Medulla oblongata (tissue), 1 donor: ENCODE data around the gene TARP.
"Not testable (repeated sequence)": the region's sequence is repeated elsewhere in the genome, so short reads cannot be mapped to it uniquely, and the experiment has no call there.

Source experiments
- DNase-seq: peaks from one replicate; pipeline ENCODE4 v3.0.0-alpha.2; 2015; ENCODE audit errors: extremely low spot score

The TARP gene

GRCh38 chr7:38299275-38299931, 26.0 kb upstream of the TARP start:
- DNase-seq, result no peak

DNA sequence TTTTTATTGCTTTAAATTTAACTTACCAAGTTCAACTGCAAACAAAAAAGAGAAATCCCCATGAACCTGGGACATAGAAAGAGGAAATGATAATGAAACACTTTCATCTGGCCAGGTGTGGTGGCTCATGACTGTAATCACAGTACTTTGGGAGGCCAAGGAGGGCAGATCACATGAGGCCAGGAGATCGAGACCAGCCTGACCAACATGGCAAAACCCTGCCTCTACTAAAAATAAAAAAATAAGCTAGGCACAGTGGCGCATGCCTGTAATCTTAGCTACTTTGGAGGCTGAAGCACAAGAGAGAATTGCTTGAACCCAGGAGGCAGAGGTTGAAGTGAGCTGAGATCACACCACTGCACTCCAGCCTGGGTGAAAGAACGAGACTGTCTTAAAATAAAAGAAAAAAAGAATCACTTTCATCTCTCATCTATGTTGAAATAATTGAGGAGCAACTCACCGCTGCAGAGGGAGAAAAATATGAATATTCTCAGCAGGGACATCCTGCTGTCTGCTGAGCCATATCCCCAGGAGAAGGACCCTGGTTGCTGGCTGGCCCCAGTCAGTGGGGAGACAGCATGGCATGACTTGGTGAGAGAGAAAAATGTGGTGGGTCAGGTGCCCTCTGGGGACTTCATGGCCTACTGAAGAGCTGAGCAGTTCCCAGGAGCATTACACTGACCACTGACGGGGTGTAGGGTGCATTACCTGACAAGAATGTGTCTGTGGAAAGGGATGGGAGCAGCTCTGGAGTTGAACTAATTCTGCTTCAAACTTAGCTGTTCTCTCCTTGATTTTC, 22.8 kb upstream of the TARP start:
- DNase-seq, result no peak

DNA sequence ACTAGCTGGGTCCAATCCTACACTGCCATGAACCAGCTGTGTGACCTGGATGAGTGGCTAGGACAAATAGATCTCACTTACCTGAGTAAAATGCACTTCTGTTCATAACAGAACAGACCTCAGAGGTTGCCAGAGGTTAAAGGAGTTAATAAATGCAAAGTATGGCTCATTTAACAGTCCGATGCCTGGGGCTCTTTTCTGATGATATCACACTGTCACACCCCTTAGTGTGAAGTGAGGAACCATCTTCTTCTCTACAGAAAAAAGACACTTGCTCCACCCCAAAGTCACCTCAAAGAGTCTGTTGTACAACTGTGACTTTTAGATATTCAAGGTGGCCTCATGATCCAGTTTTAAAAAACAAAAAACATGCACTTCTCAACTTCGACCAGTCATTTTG, 21.5 kb upstream of the TARP start:
- no peak for DNase-seq

DNA sequence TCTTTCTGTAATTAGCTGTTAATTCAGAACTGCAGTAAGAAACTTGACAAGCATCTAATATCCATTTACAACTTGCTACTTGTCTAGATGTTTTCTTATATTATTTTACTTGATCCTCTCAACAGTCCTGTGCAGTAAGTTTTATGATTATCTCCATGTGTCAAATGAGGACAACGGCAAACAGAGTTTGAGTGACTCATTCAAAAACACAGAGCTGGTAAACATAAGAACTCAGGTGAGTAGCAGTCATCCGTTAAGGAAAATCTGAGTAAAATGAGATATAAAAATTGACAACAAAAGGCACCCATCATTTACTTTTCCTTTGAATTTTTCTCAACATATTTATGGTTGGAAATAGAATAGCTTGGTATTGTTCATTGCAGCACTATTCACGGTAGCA, 19.0 kb upstream of the TARP start:
- DNase-seq, result no peak

GRCh38 chr7:38291650-38292049, 18.2 kb upstream of the TARP start:
- no peak for DNase-seq

DNA sequence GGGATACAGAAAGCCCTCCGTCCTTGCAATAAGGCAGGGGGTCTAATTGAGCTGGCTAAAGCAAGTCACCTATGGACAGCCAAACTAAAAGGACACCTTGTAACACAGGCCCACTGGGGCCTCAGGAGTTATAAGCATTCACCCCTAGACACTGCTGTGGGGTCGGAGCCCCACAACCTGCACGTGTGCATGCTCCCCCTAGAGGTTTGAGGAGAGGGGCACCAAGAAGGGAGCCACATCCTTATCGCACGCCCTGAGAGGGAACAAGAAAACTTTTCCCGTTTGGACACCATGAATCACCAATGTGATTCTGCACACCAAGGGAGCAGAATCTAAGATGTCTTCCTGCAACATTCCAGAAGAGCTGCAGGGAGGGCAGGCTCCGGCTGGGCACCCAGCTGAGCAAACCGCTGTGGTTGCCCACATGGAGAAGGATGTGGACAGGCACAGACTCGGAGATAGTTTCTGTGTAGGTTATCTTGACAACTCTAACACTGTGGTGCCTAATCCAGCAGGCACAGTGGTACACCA, 17.7 kb upstream of the TARP start:
- no peak for DNase-seq

DNA sequence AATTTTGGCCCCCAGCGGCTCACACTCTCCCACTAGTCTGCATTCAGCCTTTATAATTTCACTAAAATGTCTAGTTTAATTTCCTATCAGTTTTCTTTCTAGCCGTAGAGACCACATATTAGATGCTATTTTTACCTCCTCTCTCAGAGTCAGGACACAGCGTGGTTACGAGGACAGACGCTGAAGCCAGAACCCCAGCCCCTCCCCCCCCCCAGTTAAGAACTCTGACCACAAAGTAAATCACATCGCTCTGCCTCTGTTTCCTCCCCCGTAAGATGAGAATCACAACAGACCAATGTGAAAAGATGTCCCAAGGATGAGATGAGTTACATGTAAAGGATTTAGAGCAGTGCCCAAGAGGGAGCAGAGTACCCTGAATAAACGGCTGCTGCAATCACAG, 11.1 kb upstream of the TARP start:
- no peak for DNase-seq

- no peak for DNase-seq
Observed at GRCh38 chr7:38283809-38284208, 10.4 kb upstream of the TARP start.

DNA sequence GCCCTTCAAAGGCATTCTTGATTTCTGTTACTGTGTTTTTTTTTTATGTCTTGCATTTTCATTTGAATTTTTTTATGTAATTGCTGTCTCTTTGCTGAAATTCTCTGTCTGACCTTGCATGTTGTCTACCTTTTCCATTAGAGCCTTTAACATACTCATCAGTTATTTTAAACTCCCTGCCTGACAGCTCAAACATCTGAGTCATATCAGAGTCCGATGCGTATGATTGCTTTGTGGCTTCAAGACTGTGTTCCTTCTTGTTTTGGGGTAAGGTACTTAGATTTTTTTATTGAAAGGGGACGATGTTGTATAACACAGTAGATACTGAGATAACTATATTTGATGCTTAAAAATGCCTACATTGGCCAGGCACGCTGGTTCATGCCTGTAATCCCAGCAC, 9.7 kb upstream of the TARP start:
- no peak for DNase-seq

DNA sequence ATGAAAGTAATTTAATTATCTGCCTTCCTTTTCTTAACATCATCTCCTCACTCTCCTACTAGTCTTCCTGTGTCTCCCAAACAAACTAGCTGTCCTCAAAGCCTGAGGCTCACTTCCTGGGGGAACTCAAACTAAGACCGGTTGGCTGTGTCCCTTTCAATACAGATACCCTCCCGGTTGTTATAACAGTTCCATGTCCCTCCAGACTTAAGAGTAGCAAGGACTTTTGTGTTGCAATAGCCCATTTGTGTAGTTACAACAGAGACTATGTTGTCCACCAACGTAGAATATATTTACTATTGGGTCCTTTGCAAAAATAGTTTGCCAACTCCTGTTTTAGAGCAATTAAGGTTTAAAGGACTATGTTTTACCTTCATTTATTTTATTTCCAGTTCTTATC, 8.6 kb upstream of the TARP start:
- DNase-seq, result no peak

GRCh38 chr7:38281266-38281665, 7.8 kb upstream of the TARP start:
- DNase-seq, result no peak

- DNase-seq, result no peak
Observed at GRCh38 chr7:38280707-38281106, 7.3 kb upstream of the TARP start.

GRCh38 chr7:38280000-38280399, 6.6 kb upstream of the TARP start:
- DNase-seq, result no peak

GRCh38 chr7:38276096-38276877, 2.9 kb upstream of the TARP start:
- DNase-seq, result no peak

DNA sequence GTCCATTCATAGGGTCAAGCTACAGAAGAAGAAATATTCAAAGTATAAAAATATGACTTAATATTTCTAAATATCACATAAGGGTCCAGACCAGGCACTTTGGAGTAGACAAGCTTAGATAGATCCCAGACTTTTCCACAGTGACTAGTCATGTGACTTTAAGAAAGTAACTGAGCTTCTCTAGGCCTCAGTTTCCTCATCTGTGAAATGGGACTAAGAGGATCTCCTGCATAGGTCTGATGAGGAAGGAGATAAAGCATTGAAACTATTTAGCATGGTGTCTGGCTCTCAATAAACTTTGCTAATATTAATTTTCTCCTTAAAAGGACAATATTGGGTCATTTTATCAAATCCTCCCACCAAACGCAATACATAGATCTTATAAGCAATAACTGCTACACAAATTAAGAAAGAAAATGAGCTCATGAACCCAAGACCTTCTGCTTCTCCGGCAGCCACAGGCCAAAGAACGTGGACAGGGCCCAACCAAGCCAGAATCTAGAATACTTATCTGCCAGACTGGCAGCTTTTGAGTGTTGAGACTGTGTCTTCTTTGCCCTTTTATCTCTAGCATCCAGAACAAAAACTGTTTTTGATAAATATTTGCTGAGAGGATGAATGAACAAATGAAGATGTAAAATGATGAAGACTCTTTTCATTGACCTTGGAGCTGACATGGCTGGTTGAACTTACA, 1.6 kb upstream of the TARP start:
- no peak for DNase-seq

GRCh38 chr7:38274486-38274885, 1.1 kb upstream of the TARP start:
- DNase-seq, result no peak

DNA sequence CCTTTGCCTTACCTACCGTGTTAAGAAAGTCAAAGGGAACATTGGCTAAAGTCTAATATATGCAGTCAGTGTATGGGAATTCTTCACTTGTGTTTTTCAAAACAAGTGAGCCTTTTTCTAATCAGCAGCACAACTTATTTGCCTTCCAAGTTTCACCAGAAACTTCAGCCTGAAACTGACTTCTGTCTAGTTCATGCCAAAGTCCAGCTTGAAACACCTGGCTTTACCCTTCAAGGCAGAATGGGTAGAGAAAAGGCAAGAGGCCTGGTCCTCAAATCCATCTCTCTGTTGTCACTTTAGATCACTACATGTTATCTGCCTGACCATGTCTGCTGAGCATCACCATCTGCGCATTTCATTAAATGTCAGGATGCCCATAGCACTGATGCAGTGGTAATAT, 3.0 kb downstream of the TARP start:
- not testable (repeated sequence) for DNase-seq

DNA sequence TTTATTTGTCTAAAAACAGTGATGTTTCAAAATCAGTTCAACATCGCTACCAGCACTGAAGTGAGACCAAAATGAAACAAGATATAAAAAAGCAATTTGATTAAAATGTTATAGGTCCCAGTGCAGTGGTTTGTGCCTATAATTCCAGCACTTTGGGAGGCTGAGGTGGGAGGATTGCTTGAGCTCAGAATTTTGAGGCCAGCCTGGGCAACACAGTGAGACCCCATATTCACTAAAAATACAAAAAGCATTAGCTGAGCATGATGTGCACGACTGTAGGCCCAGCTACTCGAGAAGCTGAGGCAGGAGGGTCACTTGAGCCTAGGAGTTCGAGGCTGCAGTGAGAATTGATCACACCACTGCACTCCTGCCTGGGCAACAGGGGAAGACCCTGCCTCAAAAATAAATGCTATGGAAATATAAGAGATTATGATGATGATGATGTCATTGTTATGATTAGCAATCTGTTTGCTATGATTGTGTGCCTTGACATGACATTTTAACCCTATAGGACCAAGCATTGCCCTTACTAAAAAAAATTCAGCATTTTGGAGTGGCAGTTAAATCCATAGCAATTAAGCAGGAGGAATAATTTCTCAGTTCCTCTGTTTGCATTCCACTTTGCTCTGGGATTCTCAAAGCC, 3.6 kb downstream of the TARP start:
- DNase-seq, result not testable (repeated sequence)

DNA sequence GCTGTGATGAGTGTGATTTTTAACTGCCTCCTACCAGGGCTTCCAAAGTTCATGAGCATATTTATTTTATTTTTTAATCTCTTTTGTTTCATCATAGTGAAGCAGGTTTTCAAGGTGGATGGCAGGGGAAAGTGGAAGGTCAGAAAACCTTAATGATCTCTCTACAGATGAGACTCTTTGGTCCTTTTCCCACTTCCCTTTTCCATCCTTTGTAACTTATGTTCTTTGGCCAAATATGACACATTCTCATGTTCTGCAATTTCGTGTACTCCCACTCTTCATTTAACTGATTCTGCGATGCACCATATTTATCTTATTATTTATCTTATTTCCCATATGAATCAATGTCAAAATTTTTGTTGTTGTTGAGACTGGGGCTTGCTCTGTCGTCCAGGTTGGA, 7.5 kb downstream of the TARP start:
- not testable (repeated sequence) for DNase-seq

GRCh38 chr7:38264602-38265001, 8.8 kb downstream of the TARP start:
- not testable (repeated sequence) for DNase-seq

DNA sequence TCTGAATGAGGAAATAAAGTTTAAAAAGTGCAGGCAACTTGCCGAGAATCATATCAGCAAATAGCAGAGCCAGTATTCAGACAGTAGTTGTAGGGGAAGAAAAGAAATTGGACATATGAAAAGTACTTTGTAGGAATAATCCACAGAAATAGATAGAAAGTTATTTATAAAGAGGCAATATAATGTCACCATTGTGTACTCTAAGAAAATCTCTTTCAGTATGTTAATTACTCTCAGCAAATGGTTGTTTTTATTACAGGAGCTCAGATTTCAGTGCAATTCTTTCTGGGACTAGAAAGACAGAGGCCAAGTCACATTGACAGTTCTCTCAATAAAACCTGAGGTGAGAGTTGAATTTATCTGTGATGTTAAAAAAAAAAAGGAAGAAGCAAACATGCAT, 10.2 kb downstream of the TARP start:
- peak; percentile 26 for DNase-seq
